ENCODE measurements around the gene XKR8. TPM values are rescaled to one million over a fixed set of nuclear protein-coding genes. Genes with fewer than 3 reads are reported as not detected.

XKR8 gene
- total RNA-seq (10 to 100 TPM in 3 of 5 experiments, 1 to 10 TPM in 2; 8.4 to 15.8 (median 10.7) TPM), polyA plus RNA-seq (10 to 100 TPM; 10.4 to 22.1 TPM), total RNA-seq (8.2 reads per million, percentile 32 among the genes with 10 or more reads in this experiment)

- Mint-ChIP-seq H3K9me3 (no peaks in the 10 kb centered on the region), H3K36me3 (peaks cover 0 to 2% (median 0%) of the 10 kb centered on the region in 5 donors), H3K27me3 (peaks cover 0 to 4% (median 0%) of the 10 kb centered on the region in 5 donors), H3K4me1 (peaks cover 12 to 39% (median 28%) of the 10 kb centered on the region in 7 donors), H3K27ac (peak within 1 kb of the TSS; percentile 79 to 94 (median 91)), H3K4me3 (peak within 1 kb of the TSS; percentile 85 to 91 (median 88))
- H3K4me1 ChIP-seq (ENCODE audit: control insufficient read depth in 2 of 2, insufficient read depth in 2 of 2, low read length in 2 of 2): peaks cover 19 to 24% of the 10 kb centered on the region in 2 donors
- intact Hi-C loops (cut with micrococcal nuclease): loop anchor here (1.0 to 5.0 kb wide), 7 partner anchors 17 to 102 kb away; partner anchors contain the start of gene THEMIS2 (in 2 of the 2)
- ChIA-PET CTCF (interaction anchor here (0.5 to 3.2 kb wide), 4 partner anchors 16 to 26 kb away, joined by 3 to 19 read pairs (median 7); no protein-coding TSS in a partner anchor), POLR2A (interaction anchor here (0.9 to 4.3 kb wide), 14 partner anchors 9 to 126 kb away, joined by 3 to 32 read pairs (median 4); no protein-coding TSS in a partner anchor)
- ATAC-seq (peak; percentile 99), DNase-seq (peak; percentile 76 to 87 (median 85))
- H3K27ac ChIP-seq (ENCODE audit: low read depth, low read length): peak within 1 kb of the TSS; percentile 91
- H3K36me3 ChIP-seq (ENCODE audit: control insufficient read depth in 2 of 3, insufficient read depth in 3 of 3, low read length in 3 of 3): peaks cover 0 to 19% (median 0%) of the 10 kb centered on the region in 3 experiments
- H3K27me3 ChIP-seq (ENCODE audit: control insufficient read depth in 2 of 2, insufficient read depth in 2 of 2, low read length in 2 of 2): no peaks in the 10 kb centered on the region
- no peaks in the 10 kb centered on the region for H3K9me3 ChIP-seq (ENCODE audit: control insufficient read depth in 2 of 3, low read length in 3 of 3)
- peak within 1 kb of the TSS; percentile 79 for H3K4me3 ChIP-seq (ENCODE audit: low read length)
Observed at GRCh38 chr1:27959792-27960603, at the start of gene XKR8. TSS of gene XKR8 (plus strand) at chr1:27959973. CDS start at chr1:27960070, 97 bp downstream.

GRCh38 chr1:27912429-27912828 lies 47.3 kb upstream of the XKR8 start:
- Histone ChIP-seq H3K27me3 (ENCODE audit: control insufficient read depth in 2 of 2, insufficient read depth in 2 of 2, low read length in 2 of 2) (no peaks in the 10 kb centered on the region), H3K27ac (ENCODE audit: low read depth, low read length) (no peak overlapping the region), H3K4me3 (ENCODE audit: low read length) (no peak overlapping the region), H3K9me3 (ENCODE audit: control insufficient read depth in 2 of 3, low read length in 3 of 3) (no peaks in the 10 kb centered on the region), H3K4me1 (ENCODE audit: control insufficient read depth in 2 of 2, insufficient read depth in 2 of 2, low read length in 2 of 2) (peaks cover 0 to 5% of the 10 kb centered on the region in 2 donors), H3K36me3 (ENCODE audit: control insufficient read depth in 2 of 3, insufficient read depth in 3 of 3, low read length in 3 of 3) (peaks cover 0 to 49% (median 4%) of the 10 kb centered on the region in 3 experiments)
- Mint-ChIP-seq H3K27me3 (peaks cover 0 to 5% (median 0%) of the 10 kb centered on the region in 5 donors), H3K4me3 (peak overlapping the region; percentile 19 to 65 (median 34)), H3K36me3 (peaks cover 2 to 27% (median 8%) of the 10 kb centered on the region in 5 donors), H3K9me3 (peaks cover 0 to 4% (median 0%) of the 10 kb centered on the region in 11 donors), H3K27ac (peak overlapping the region in 7 of 9 donors; percentile 14 to 76 (median 43)), H3K4me1 (peaks cover 0 to 35% (median 26%) of the 10 kb centered on the region in 7 donors)
- intact Hi-C loops (cut with micrococcal nuclease): no loop called here
- ChIA-PET POLR2A (interaction anchor here (0.6 kb wide), 1 partner anchor 10 kb away, joined by 3 read pairs; no protein-coding TSS in a partner anchor), CTCF (no interaction called here)
- no peak for ATAC-seq
- no peak for DNase-seq

- H3K27me3 ChIP-seq (ENCODE audit: control insufficient read depth in 2 of 2, insufficient read depth in 2 of 2, low read length in 2 of 2): no peaks in the 10 kb centered on the region
- no peak for ATAC-seq
- H3K4me1 ChIP-seq (ENCODE audit: control insufficient read depth in 2 of 2, insufficient read depth in 2 of 2, low read length in 2 of 2): peaks cover 0 to 5% of the 10 kb centered on the region in 2 donors
- POLR2A ChIA-PET: no interaction called here
- peaks cover 0 to 26% (median 0%) of the 10 kb centered on the region in 3 experiments for H3K36me3 ChIP-seq (ENCODE audit: control insufficient read depth in 2 of 3, insufficient read depth in 3 of 3, low read length in 3 of 3)
- H3K4me3 ChIP-seq (ENCODE audit: low read length): peak overlapping the region; percentile 92
- H3K9me3 Mint-ChIP-seq: peaks cover 0 to 4% (median 0%) of the 10 kb centered on the region in 11 donors
- DNase-seq: no peak
- intact Hi-C loops (cut with micrococcal nuclease): no loop called here
- H3K36me3 Mint-ChIP-seq: peaks cover 0 to 18% (median 6%) of the 10 kb centered on the region in 5 donors
- no peaks in the 10 kb centered on the region for H3K9me3 ChIP-seq (ENCODE audit: control insufficient read depth in 2 of 3, low read length in 3 of 3)
- H3K27ac ChIP-seq (ENCODE audit: low read depth, low read length): peak overlapping the region; percentile 91
- H3K27me3 Mint-ChIP-seq: peaks cover 0 to 21% (median 0%) of the 10 kb centered on the region in 5 donors
- H3K4me1 Mint-ChIP-seq: peaks cover 0 to 27% (median 23%) of the 10 kb centered on the region in 7 donors
- peak overlapping the region; percentile 95 to 100 (median 99) for H3K27ac Mint-ChIP-seq
- CTCF ChIA-PET: interaction anchor here (0.6 kb wide), 1 partner anchor 25 kb away, joined by 5 read pairs; no protein-coding TSS in a partner anchor
- peak overlapping the region; percentile 95 to 100 (median 99) for H3K4me3 Mint-ChIP-seq
Observed at GRCh38 chr1:27915082-27915575, 44.6 kb upstream of the XKR8 start.

GRCh38 chr1:27922272-27922671 lies 37.5 kb upstream of the XKR8 start:
- peaks cover 0 to 3% (median 0%) of the 10 kb centered on the region in 11 donors for H3K9me3 Mint-ChIP-seq
- ChIA-PET POLR2A (interaction anchor here (0.7 kb wide), 2 partner anchors 58 to 61 kb away, joined by 3 read pairs; no protein-coding TSS in a partner anchor), CTCF (no interaction called here)
- Histone ChIP-seq H3K27me3 (ENCODE audit: control insufficient read depth in 2 of 2, insufficient read depth in 2 of 2, low read length in 2 of 2) (peaks cover 0 to 3% of the 10 kb centered on the region in 2 donors), H3K9me3 (ENCODE audit: control insufficient read depth in 2 of 3, low read length in 3 of 3) (no peaks in the 10 kb centered on the region), H3K36me3 (ENCODE audit: control insufficient read depth in 2 of 3, insufficient read depth in 3 of 3, low read length in 3 of 3) (no peaks in the 10 kb centered on the region), H3K4me3 (ENCODE audit: low read length) (no peak overlapping the region), H3K27ac (ENCODE audit: low read depth, low read length) (no peak overlapping the region), H3K4me1 (ENCODE audit: control insufficient read depth in 2 of 2, insufficient read depth in 2 of 2, low read length in 2 of 2) (no peaks in the 10 kb centered on the region)
- H3K27ac Mint-ChIP-seq: no peak overlapping the region
- intact Hi-C loops (cut with micrococcal nuclease): no loop called here
- H3K27me3 Mint-ChIP-seq: peaks cover 0 to 31% (median 0%) of the 10 kb centered on the region in 5 donors
- DNase-seq (no peak), ATAC-seq (no peak)
- no peaks in the 10 kb centered on the region for H3K36me3 Mint-ChIP-seq
- H3K4me3 Mint-ChIP-seq: no peak overlapping the region
- H3K4me1 Mint-ChIP-seq: no peaks in the 10 kb centered on the region

- Mint-ChIP-seq H3K4me1 (peaks cover 0 to 31% (median 0%) of the 10 kb centered on the region in 7 donors), H3K4me3 (no peak overlapping the region), H3K36me3 (peaks cover 0 to 3% (median 0%) of the 10 kb centered on the region in 5 donors), H3K27me3 (peaks cover 0 to 14% (median 5%) of the 10 kb centered on the region in 5 donors), H3K27ac (no peak overlapping the region), H3K9me3 (no peaks in the 10 kb centered on the region)
- H3K27me3 ChIP-seq (ENCODE audit: control insufficient read depth in 2 of 2, insufficient read depth in 2 of 2, low read length in 2 of 2): no peaks in the 10 kb centered on the region
- no peaks in the 10 kb centered on the region for H3K36me3 ChIP-seq (ENCODE audit: control insufficient read depth in 2 of 3, insufficient read depth in 3 of 3, low read length in 3 of 3)
- no peak for ATAC-seq
- intact Hi-C loops (cut with micrococcal nuclease): no loop called here
- DNase-seq: no peak
- POLR2A ChIA-PET: no interaction called here
- no peak overlapping the region for H3K27ac ChIP-seq (ENCODE audit: low read depth, low read length)
- CTCF ChIA-PET: no interaction called here
- no peak overlapping the region for H3K4me3 ChIP-seq (ENCODE audit: low read length)
- no peaks in the 10 kb centered on the region for H3K9me3 ChIP-seq (ENCODE audit: control insufficient read depth in 2 of 3, low read length in 3 of 3)
- no peaks in the 10 kb centered on the region for H3K4me1 ChIP-seq (ENCODE audit: control insufficient read depth in 2 of 2, insufficient read depth in 2 of 2, low read length in 2 of 2)
Observed at GRCh38 chr1:27928216-27928954, 31.4 kb upstream of the XKR8 start.

- ATAC-seq: no peak
- Histone ChIP-seq H3K4me3 (ENCODE audit: low read length) (no peak overlapping the region), H3K27ac (ENCODE audit: low read depth, low read length) (no peak overlapping the region), H3K27me3 (ENCODE audit: control insufficient read depth in 2 of 2, insufficient read depth in 2 of 2, low read length in 2 of 2) (no peaks in the 10 kb centered on the region), H3K36me3 (ENCODE audit: control insufficient read depth in 2 of 3, insufficient read depth in 3 of 3, low read length in 3 of 3) (no peaks in the 10 kb centered on the region), H3K9me3 (ENCODE audit: control insufficient read depth in 2 of 3, low read length in 3 of 3) (no peaks in the 10 kb centered on the region), H3K4me1 (ENCODE audit: control insufficient read depth in 2 of 2, insufficient read depth in 2 of 2, low read length in 2 of 2) (peaks cover 0 to 6% of the 10 kb centered on the region in 2 donors)
- Mint-ChIP-seq H3K36me3 (peaks cover 0 to 3% (median 0%) of the 10 kb centered on the region in 5 donors), H3K4me3 (peak overlapping the region in 1 of 10 donors; percentile 26), H3K27ac (peak overlapping the region in 1 of 9 donors; percentile 30), H3K4me1 (peaks cover 7 to 45% (median 12%) of the 10 kb centered on the region in 7 donors), H3K27me3 (peaks cover 5 to 18% (median 11%) of the 10 kb centered on the region in 5 donors), H3K9me3 (no peaks in the 10 kb centered on the region)
- intact Hi-C loops (cut with micrococcal nuclease): no loop called here
- no peak for DNase-seq
- CTCF ChIA-PET: interaction anchor here (1.1 kb wide), 1 partner anchor 72 kb away, joined by 3 read pairs; no protein-coding TSS in a partner anchor
- POLR2A ChIA-PET: interaction anchor here (1.1 kb wide), 1 partner anchor 9 kb away, joined by 3 read pairs; no protein-coding TSS in a partner anchor
Observed at GRCh38 chr1:27931184-27931583, 28.6 kb upstream of the XKR8 start.
